ENCODE data around the gene PAOX.

GRCh38 chr10:133391761-133392518 is 12.9 kb downstream of the PAOX start:
- TF ChIP-seq POLR2A (IDR thresholded peaks at IDR 0.05), result no peak
- TF ChIP-seq CTCF (IDR thresholded peaks at IDR 0.05), result no peak

All from thyroid gland (tissue), 4 donors.